GM12873 (cell line): ENCODE data around the gene TOP2A.
A peak's percentile ranks its signal among the peaks of the same experiment; 100 is the strongest.

Source experiments
- TF ChIP-seq, protein P1 (sequence below): IDR thresholded peaks from 2 replicates; pipeline ENCODE4 v1.5.1; 2012; ENCODE audit warnings: low read depth, mild to moderate bottlenecking, moderate library complexity, low read length, control low read depth; ENCODE audit not compliant: insufficient read depth; ENCODE audit errors: missing control alignments

TOP2A gene

GRCh38 chr17:40364906-40365305 is 52.8 kb downstream of the TOP2A start:
- TF ChIP-seq, protein P1, sequence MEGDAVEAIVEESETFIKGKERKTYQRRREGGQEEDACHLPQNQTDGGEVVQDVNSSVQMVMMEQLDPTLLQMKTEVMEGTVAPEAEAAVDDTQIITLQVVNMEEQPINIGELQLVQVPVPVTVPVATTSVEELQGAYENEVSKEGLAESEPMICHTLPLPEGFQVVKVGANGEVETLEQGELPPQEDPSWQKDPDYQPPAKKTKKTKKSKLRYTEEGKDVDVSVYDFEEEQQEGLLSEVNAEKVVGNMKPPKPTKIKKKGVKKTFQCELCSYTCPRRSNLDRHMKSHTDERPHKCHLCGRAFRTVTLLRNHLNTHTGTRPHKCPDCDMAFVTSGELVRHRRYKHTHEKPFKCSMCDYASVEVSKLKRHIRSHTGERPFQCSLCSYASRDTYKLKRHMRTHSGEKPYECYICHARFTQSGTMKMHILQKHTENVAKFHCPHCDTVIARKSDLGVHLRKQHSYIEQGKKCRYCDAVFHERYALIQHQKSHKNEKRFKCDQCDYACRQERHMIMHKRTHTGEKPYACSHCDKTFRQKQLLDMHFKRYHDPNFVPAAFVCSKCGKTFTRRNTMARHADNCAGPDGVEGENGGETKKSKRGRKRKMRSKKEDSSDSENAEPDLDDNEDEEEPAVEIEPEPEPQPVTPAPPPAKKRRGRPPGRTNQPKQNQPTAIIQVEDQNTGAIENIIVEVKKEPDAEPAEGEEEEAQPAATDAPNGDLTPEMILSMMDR = no peak

DNA sequence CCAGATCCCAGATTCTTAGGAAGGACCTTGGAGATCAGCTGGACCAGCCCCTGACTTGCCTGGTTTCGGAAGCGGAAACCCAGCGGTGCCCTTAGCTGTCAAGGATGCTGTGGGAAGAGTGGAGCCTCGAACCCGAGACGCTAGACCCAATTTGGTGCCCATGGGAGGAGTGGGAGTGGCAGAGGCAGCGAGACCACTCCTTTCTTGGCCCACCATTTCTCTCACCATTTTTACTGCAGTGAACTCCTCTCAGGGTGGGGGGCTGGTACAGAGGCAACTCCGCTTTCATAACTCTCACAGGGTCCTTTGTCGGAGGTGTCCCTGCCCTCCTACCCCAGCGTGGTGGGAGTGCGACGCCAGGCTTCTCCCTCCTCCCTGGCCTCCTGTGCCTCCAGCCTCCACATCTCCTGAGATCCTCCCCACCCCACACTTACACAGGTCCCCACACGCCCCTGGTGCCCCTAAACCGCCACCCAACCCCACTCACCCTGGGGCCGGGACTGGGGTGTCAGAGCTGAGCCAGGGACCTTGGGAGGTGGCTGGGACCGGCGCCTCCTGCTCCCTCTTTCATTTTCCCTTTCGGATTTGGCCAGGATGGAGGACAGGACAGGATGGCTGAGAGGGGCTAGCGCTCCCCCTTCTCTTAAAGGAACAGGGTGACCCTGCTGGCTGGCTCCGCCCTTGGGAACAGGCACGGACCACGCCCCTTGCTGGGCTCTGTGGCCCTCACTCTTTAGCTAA is 53.4 kb downstream of the TOP2A start, which contains the start of gene GJD3:
TSS of gene GJD3 (minus strand) at position 617 of the 741 bp plus-strand sequence. CDS start 922 bp downstream, outside the sequence.
- TF ChIP-seq, protein P1 = no peak

DNA sequence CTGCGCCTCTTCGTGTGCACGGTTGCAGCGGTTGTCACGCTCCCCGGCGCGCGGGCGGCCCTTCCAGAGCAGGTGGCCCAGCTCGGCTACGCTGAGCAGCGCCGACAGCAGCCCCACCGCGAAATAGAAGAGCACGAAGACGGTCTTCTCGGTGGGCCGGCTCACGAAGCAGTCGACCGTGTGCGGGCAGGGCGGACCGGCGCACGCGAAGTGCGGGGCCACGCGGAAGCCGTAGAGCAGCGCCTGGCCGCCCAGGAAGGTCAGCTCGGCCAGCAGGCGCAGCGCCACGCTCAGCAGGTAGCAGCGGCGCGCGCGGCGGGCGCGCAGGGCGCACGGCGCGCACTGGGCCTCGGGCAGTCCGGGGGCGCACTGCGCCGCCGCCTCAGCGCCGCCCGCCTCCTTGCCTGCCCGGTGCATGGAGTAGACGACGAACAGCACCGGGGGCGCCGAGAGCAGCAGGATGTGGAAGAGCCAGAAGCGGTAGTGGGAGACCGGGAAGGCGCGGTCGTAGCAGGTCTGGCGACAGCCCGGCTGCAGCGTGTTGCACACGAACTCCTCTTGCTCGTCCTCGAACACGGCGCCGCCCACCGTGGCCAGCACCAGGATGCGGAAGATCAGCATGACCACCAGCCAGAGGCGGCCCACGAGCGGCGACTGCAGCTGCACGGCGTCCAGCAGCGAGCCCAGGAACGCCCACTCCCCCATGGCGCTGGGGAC is 54.4 kb downstream of the TOP2A start:
- TF ChIP-seq, protein P1 = no peak

GRCh38 chr17:40362696-40363110 is 55.0 kb downstream of the TOP2A start:
- TF ChIP-seq, protein P1 = peak; percentile 80

DNA sequence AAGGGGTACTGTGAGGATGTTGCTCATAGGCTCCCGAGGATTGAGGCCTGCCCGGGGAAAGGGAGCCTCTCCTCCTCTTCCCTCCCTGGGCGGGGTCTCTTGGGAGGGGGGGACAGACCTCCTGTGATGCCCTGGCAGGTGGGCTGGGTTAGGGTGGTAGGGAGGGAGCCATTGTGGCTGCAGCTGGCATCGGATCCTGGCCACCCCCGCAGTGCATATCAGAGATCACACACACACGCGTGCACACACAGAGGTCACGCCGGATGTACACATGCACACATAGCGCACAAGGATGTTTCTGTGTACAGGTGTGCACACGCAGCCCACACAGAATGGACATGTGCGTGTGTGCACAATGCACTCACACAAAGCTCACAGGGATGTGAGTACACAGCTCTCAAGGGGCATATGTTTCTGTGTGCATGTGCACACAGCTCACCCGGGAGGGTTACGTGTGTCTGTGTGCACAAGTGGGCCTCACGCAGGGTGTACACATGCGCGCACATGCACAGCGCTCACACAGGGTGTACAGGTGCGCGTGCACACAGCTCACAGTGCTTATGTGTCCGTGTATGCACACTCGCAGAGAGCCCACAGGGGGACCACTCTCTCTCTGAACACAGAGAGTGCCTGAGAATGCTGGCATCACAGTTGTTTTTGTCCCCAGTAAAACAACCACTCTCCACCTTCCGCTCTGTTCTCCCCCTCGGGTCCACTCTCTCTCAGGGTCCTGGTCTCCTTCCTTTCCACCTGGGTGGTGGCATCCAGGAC is 55.6 kb downstream of the TOP2A start:
- TF ChIP-seq, protein P1 = no peak

DNA sequence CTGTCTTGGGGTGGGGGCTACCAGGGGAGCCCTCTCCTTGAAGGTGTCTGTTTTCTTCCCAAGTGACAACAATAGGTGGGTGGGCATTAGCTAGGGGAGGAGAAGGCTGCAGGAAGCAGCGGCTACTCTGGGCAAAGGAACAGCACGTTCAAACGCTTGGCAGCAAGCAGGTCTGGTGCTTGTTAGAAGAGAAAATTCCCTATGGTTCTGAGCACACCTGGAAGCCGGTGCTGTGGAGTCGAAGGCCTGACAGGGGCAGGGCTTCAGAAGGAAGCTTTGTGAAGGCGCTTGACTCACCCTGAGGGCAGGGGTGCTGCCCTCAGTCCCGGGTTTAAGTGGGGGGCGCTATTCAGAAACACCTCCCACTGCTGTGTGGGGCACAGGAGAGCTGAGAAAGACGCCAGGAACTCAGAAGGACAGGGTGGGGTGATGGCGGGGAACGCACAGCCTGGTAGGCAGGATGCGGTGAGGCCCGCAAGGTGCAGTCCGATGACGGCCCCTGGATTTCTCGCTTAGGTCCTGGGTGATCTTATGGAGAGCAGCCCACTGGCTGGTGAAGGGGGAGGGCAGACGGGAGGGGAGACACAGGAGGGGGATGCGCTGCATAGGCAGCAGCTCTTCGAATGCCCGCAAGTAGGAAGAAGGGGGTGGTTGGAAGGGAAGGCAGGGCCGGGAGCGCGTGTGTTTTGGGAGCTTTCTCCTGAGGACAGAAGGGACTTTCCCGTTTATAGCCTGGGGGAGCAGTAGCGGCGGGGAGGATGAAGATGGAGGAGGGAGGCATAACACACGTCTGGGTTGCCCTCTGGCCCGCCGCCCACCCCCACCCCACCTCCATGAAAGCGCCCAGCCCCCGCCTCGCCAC is 56.4 kb downstream of the TOP2A start:
- TF ChIP-seq, protein P1 = no peak
